Activated T-cell treated with anti-CD3 and anti-CD28 coated beads for 4 hours (primary cell): Measurements from ENCODE around the gene PNMA1.

Source experiments
- DNase-seq: peaks from one replicate; pipeline ENCODE4 v3.0.0-alpha.2; 2020

The PNMA1 gene

GRCh38 chr14:73713803-73714655, at the start of gene PNMA1:
Gene PNMA1, minus strand, starts transcription at chr14:73714384. Its CDS starts 745 bp downstream, at chr14:73713639.
- DNase-seq, result peak; percentile 77

- DNase-seq, result no peak
Measured at GRCh38 chr14:73763396-73763795, 49.2 kb upstream of the PNMA1 start.

- no peak for DNase-seq
Measured at GRCh38 chr14:73762375-73762822, 48.2 kb upstream of the PNMA1 start.

- no peak for DNase-seq
Measured at GRCh38 chr14:73761618-73762355, 47.6 kb upstream of the PNMA1 start.

- DNase-seq, result no peak
Measured at GRCh38 chr14:73760598-73761586, 46.7 kb upstream of the PNMA1 start.

GRCh38 chr14:73759714-73760597, 45.8 kb upstream of the PNMA1 start:
- DNase-seq, result peak; percentile 92

- no peak for DNase-seq
Measured at GRCh38 chr14:73759183-73759713, 45.1 kb upstream of the PNMA1 start.

- peak; percentile 57 for DNase-seq
Measured at GRCh38 chr14:73758392-73759182, 44.4 kb upstream of the PNMA1 start.

GRCh38 chr14:73757876-73758391, 43.8 kb upstream of the PNMA1 start:
- no peak for DNase-seq

- no peak for DNase-seq
Measured at GRCh38 chr14:73757381-73757780, 43.2 kb upstream of the PNMA1 start.

- DNase-seq, result no peak
Measured at GRCh38 chr14:73755434-73756014, 41.3 kb upstream of the PNMA1 start.

GRCh38 chr14:73754911-73755360, 40.8 kb upstream of the PNMA1 start:
- DNase-seq, result no peak

GRCh38 chr14:73753887-73754795, 40.0 kb upstream of the PNMA1 start:
- DNase-seq, result no peak

- DNase-seq, result no peak
Measured at GRCh38 chr14:73753124-73753886, 39.1 kb upstream of the PNMA1 start.

- peak; percentile 29 for DNase-seq
Measured at GRCh38 chr14:73752297-73752992, 38.3 kb upstream of the PNMA1 start.

- no peak for DNase-seq
Measured at GRCh38 chr14:73751157-73751691, 37.0 kb upstream of the PNMA1 start.

GRCh38 chr14:73750531-73750901, 36.3 kb upstream of the PNMA1 start:
- no peak for DNase-seq
